ENCODE data around the gene CATSPERD.
A peak's percentile ranks its signal among the peaks of the same experiment; 100 is the strongest.

Gene CATSPERD

GRCh38 chr19:5719961-5720790 is at the start of gene CATSPERD, which contains the start of gene LONP1:
Gene CATSPERD, plus strand, starts transcription at chr19:5720637. Its CDS starts 101 bp downstream, at chr19:5720738.
Gene LONP1, minus strand, starts transcription at chr19:5720146. Its CDS starts 14 bp downstream, at chr19:5720132.
- H3K36me3 Mint-ChIP-seq, result peaks cover 12 to 13% of the 10 kb centered on the region in 2 donors
- H3K4me3 Mint-ChIP-seq, result peak within 1 kb of the TSS; percentile 89 to 94
- peaks cover 3 to 5% of the 10 kb centered on the region in 2 donors for H3K27me3 Mint-ChIP-seq
- ATAC-seq (replicated peaks) (peak; percentile 91 to 92), DNase-seq (peak; percentile 97)
- H3K4me1 Mint-ChIP-seq, result peaks cover 21 to 33% of the 10 kb centered on the region in 2 donors
- peak within 1 kb of the TSS; percentile 97 for H3K27ac Mint-ChIP-seq
- H3K9me3 Mint-ChIP-seq, result no peaks in the 10 kb centered on the region

GRCh38 chr19:5671600-5671999 is 48.8 kb upstream of the CATSPERD start:
- H3K27me3 Mint-ChIP-seq, result no peaks in the 10 kb centered on the region
- H3K4me1 Mint-ChIP-seq, result peaks cover 4 to 10% of the 10 kb centered on the region in 2 donors
- H3K4me3 Mint-ChIP-seq, result no peak overlapping the region
- peaks cover 45 to 65% of the 10 kb centered on the region in 2 donors for H3K36me3 Mint-ChIP-seq
- DNase-seq (no peak), ATAC-seq (replicated peaks) (no peak)
- peaks cover 0 to 2% of the 10 kb centered on the region in 2 donors for H3K9me3 Mint-ChIP-seq
- H3K27ac Mint-ChIP-seq, result peak overlapping the region; percentile 57

- ATAC-seq (replicated peaks) (no peak), DNase-seq (no peak)
- H3K27ac Mint-ChIP-seq, result peak overlapping the region; percentile 54
- no peaks in the 10 kb centered on the region for H3K27me3 Mint-ChIP-seq
- no peak overlapping the region for H3K4me3 Mint-ChIP-seq
- peaks cover 4 to 11% of the 10 kb centered on the region in 2 donors for H3K4me1 Mint-ChIP-seq
- H3K9me3 Mint-ChIP-seq, result peaks cover 0 to 2% of the 10 kb centered on the region in 2 donors
- peaks cover 38 to 61% of the 10 kb centered on the region in 2 donors for H3K36me3 Mint-ChIP-seq
Observed at GRCh38 chr19:5672708-5673459, 47.6 kb upstream of the CATSPERD start.

GRCh38 chr19:5673752-5674151 is 46.7 kb upstream of the CATSPERD start:
- Mint-ChIP-seq H3K9me3 (peaks cover 0 to 2% of the 10 kb centered on the region in 2 donors), H3K36me3 (peaks cover 36 to 60% of the 10 kb centered on the region in 2 donors), H3K4me3 (no peak overlapping the region), H3K27me3 (no peaks in the 10 kb centered on the region), H3K4me1 (peaks cover 4 to 11% of the 10 kb centered on the region in 2 donors), H3K27ac (no peak overlapping the region)
- ATAC-seq (replicated peaks) (no peak), DNase-seq (no peak)

- H3K27me3 Mint-ChIP-seq, result no peaks in the 10 kb centered on the region
- H3K4me3 Mint-ChIP-seq, result no peak overlapping the region
- no peak for ATAC-seq (replicated peaks)
- H3K36me3 Mint-ChIP-seq, result peaks cover 31 to 54% of the 10 kb centered on the region in 2 donors
- no peak for DNase-seq
- peak overlapping the region; percentile 90 for H3K27ac Mint-ChIP-seq
- peaks cover 8 to 19% of the 10 kb centered on the region in 2 donors for H3K4me1 Mint-ChIP-seq
- peaks cover 0 to 2% of the 10 kb centered on the region in 2 donors for H3K9me3 Mint-ChIP-seq
Observed at GRCh38 chr19:5674714-5675113, 45.7 kb upstream of the CATSPERD start.

- H3K9me3 Mint-ChIP-seq, result peaks cover 0 to 2% of the 10 kb centered on the region in 2 donors
- ATAC-seq (replicated peaks) (no peak), DNase-seq (no peak)
- peaks cover 9 to 21% of the 10 kb centered on the region in 2 donors for H3K4me1 Mint-ChIP-seq
- H3K36me3 Mint-ChIP-seq, result peaks cover 24 to 48% of the 10 kb centered on the region in 2 donors
- H3K27ac Mint-ChIP-seq, result peak overlapping the region; percentile 80
- no peaks in the 10 kb centered on the region for H3K27me3 Mint-ChIP-seq
- no peak overlapping the region for H3K4me3 Mint-ChIP-seq
Observed at GRCh38 chr19:5676105-5676771, 44.2 kb upstream of the CATSPERD start.

- peaks cover 4% of the 10 kb centered on the region in 2 donors for H3K9me3 Mint-ChIP-seq
- H3K36me3 Mint-ChIP-seq, result peaks cover 24 to 45% of the 10 kb centered on the region in 2 donors
- H3K27me3 Mint-ChIP-seq, result no peaks in the 10 kb centered on the region
- H3K27ac Mint-ChIP-seq, result no peak overlapping the region
- DNase-seq, result no peak
- peaks cover 14 to 26% of the 10 kb centered on the region in 2 donors for H3K4me1 Mint-ChIP-seq
- ATAC-seq (replicated peaks), result no peak
- H3K4me3 Mint-ChIP-seq, result no peak overlapping the region
Observed at GRCh38 chr19:5676772-5677105, 43.7 kb upstream of the CATSPERD start.

- H3K4me1 Mint-ChIP-seq, result peaks cover 18 to 30% of the 10 kb centered on the region in 2 donors
- H3K9me3 Mint-ChIP-seq, result peaks cover 4% of the 10 kb centered on the region in 2 donors
- peaks cover 24 to 42% of the 10 kb centered on the region in 2 donors for H3K36me3 Mint-ChIP-seq
- H3K4me3 Mint-ChIP-seq, result peak overlapping the region in 1 of 2 donors; percentile 15
- DNase-seq, result no peak
- ATAC-seq (replicated peaks), result no peak
- H3K27ac Mint-ChIP-seq, result peak overlapping the region; percentile 52
- H3K27me3 Mint-ChIP-seq, result no peaks in the 10 kb centered on the region
Observed at GRCh38 chr19:5677136-5677535, 43.3 kb upstream of the CATSPERD start.

GRCh38 chr19:5677580-5677979 is 42.9 kb upstream of the CATSPERD start:
- H3K4me1 Mint-ChIP-seq, result peaks cover 20 to 32% of the 10 kb centered on the region in 2 donors
- H3K36me3 Mint-ChIP-seq, result peaks cover 20 to 40% of the 10 kb centered on the region in 2 donors
- H3K9me3 Mint-ChIP-seq, result peaks cover 4% of the 10 kb centered on the region in 2 donors
- ATAC-seq (replicated peaks) (no peak), DNase-seq (no peak)
- H3K4me3 Mint-ChIP-seq, result no peak overlapping the region
- no peaks in the 10 kb centered on the region for H3K27me3 Mint-ChIP-seq
- peak overlapping the region; percentile 52 for H3K27ac Mint-ChIP-seq

GRCh38 chr19:5678071-5678718 is 42.2 kb upstream of the CATSPERD start:
- Mint-ChIP-seq H3K27ac (no peak overlapping the region), H3K4me1 (peaks cover 18 to 28% of the 10 kb centered on the region in 2 donors), H3K9me3 (peaks cover 4% of the 10 kb centered on the region in 2 donors), H3K36me3 (peaks cover 14 to 34% of the 10 kb centered on the region in 2 donors), H3K27me3 (no peaks in the 10 kb centered on the region), H3K4me3 (no peak overlapping the region)
- DNase-seq (no peak), ATAC-seq (replicated peaks) (no peak)

GRCh38 chr19:5679289-5680083 is 41.0 kb upstream of the CATSPERD start:
- Mint-ChIP-seq H3K4me1 (peaks cover 21 to 28% of the 10 kb centered on the region in 2 donors), H3K36me3 (peaks cover 9 to 25% of the 10 kb centered on the region in 2 donors), H3K9me3 (peaks cover 2 to 4% of the 10 kb centered on the region in 2 donors), H3K27me3 (no peaks in the 10 kb centered on the region), H3K27ac (peak overlapping the region; percentile 97), H3K4me3 (peak overlapping the region; percentile 85 to 88)
- ATAC-seq (replicated peaks), result peak; percentile 0 to 3
- DNase-seq, result no peak

- Mint-ChIP-seq H3K27me3 (no peaks in the 10 kb centered on the region), H3K4me1 (peaks cover 19 to 28% of the 10 kb centered on the region in 2 donors), H3K4me3 (peak overlapping the region; percentile 85 to 88), H3K36me3 (peaks cover 9 to 21% of the 10 kb centered on the region in 2 donors), H3K27ac (peak overlapping the region; percentile 97), H3K9me3 (peaks cover 2 to 4% of the 10 kb centered on the region in 2 donors)
- DNase-seq (no peak), ATAC-seq (replicated peaks) (peak in 1 of 2 donors; percentile 0)
Observed at GRCh38 chr19:5680084-5680436, 40.4 kb upstream of the CATSPERD start.
